IPS-NIHi7 (cell line): ENCODE results near the gene ZNF829.

ENCODE experiments used
- DNase-seq: peaks from one replicate; pipeline ENCODE4 v3.0.0; 2012; ENCODE audit warnings: mixed read lengths; ENCODE audit errors: extremely low spot score

ZNF829 gene

DNA sequence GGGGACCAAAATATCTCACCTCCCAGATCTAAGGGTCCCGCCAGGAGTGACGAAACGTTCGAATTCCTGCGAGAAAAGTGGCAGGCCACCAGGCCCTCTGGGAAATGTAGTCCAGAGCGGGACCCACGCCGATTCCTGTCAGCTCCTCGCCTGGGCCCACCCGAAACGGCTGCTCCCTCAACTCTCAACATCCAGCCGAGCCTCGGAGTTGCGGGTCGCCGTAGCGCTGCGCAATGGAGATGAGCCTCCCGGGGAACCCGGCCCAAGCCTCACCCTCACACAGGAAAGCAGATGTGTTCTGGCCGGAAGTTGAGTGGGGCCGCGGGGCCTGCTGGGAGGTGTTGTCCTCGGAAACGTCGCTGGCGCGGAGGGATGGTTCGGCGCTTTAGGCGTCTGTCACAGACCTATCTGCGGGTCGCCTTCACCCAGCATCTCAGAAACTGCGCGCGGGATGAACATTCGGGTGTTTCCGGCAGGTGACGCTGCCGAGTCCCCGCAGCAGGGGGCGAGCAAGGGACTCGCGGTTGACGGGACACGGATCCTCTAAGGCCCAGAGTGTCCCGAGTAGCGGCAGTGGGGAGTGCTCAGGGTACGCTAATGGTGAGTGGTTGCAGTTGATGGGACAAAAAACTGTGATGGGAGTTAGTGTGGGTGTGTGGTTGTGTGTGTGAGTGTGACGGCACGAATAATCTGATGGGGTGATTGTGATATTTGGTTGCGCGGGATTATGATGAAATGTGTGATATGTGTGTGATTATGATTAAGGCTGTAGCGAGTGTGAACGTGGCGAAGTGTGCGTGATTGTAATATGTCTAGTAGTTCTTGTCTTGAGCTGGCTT is at the start of gene ZNF829, which contains the start of gene ZNF568:
TSS of gene ZNF829 (minus strand) at position 300 of the 839 bp plus-strand sequence. CDS start 1,124 bp downstream, outside the sequence.
TSS of gene ZNF568 (plus strand) at position 341 of the 839 bp plus-strand sequence. CDS start 6,439 bp downstream, outside the sequence.
- DNase-seq: peak; percentile 89

DNA sequence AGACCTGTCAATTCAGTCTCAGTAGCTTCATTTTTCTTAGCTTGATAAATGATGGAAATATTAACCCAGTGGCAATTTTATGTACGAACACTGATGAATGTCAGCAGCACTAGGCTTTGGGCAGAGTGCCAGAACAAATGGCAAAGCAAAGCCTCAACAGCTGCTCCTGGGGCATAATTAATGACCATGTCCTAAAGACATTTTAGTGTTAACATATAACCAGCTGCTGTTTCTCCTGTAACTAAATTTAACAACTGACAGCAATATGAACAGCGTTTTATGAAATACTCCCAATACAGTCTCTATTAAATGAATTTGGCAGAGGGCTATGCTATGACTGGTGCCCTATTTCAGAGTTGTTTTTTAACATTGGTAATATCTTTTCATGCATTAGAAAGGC is 47.2 kb upstream of the ZNF829 start:
- no peak for DNase-seq

DNA sequence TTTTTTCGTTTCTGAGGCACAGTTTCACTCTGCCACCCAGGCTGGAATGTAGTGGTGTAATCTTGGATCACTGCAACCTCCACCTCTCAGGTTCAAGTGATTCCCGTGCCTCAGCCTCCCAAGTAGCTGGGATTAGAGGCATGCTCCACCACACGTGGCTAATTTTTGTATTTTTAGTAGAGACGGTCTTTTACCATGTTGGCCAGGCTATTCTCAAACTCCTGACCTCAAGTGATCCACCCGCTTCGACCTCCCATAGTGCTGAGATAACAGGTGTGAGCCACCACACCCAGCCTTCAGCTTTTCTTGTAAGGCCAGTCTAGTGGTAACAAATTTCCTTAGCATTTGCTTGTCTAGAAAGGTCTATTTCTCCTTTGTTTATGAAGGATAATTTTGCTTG is 46.3 kb upstream of the ZNF829 start:
- DNase-seq: no peak

DNA sequence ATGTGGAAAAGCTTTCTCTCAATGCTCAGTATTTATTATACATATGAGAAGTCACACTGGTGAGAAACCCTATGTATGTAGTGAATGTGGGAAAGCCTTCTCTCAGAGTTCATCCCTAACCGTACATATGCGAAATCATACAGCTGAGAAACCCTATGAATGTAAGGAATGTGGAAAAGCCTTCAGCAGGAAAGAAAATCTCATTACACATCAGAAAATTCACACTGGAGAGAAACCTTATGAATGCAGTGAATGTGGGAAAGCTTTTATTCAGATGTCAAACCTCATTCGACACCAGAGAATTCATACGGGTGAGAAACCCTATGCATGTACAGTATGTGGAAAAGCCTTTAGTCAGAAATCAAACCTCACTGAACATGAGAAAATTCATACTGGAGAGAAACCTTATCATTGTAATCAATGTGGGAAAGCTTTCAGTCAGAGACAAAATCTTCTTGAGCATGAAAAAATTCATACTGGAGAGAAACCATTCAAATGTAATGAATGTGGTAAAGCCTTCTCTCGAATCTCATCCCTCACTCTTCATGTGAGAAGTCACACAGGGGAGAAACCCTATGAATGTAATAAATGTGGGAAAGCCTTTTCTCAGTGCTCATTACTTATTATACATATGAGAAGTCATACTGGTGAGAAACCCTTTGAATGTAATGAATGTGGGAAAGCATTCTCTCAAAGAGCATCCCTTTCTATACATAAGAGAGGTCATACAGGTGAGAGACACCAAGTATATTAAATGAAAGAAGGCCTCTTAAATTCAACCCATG is 34.4 kb upstream of the ZNF829 start:
- DNase-seq: no peak

DNA sequence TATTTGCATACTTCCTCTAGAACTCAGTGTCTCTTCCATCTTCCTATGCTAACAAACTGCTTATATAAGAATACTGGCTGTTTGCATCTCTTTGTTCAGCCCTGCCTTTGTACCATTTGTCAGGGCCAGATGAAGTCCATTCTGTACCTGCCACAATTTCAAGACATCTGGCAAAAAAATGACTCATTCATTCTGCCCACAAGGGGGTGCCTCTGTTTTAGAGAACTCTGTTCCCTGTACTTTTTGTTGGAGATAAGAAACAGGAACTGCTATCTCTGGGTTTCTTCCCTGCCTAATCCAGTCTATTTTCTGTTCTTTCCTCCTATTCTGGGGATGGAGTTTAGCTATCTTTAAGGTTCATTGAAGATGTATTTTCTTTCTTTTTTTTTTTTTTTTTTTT is 23.1 kb upstream of the ZNF829 start:
- peak; percentile 26 for DNase-seq

DNA sequence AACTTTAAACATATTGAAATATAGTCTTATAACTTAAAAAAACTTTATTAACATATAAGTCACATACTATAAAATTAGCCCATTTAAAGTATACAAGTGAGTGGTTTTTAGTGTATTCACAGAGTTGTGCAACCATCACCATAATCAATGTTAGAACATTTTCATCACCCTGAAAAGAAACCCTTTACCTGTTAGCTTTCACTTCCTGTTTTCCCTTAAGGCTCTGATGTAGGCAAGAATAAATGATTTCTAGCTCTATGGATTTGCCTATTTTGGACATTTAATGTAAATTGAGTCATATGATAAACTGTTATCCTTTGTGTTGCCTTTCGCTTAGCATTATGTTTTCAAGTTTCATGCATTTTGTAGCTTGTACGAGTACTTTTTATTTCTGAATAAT is 15.6 kb upstream of the ZNF829 start:
- no peak for DNase-seq

DNA sequence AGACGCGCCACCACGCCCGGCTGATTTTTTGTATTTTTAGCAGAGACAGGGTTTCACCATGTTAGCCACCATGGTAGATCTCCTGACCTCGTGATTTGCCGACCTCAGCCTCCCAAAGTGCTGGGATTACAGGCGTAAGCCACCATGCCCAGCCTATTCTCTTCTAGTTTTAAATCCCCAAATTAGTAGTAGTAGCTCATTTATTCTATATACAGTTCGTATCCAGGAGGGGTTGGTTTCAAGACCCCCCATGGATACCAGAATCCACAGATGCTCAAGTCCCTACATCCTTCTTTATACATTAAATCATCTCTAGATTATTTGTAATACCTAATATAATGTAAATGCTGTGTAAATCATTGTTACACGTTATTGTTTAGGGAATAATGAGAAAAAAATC is 2.0 kb upstream of the ZNF829 start:
- DNase-seq: no peak

DNA sequence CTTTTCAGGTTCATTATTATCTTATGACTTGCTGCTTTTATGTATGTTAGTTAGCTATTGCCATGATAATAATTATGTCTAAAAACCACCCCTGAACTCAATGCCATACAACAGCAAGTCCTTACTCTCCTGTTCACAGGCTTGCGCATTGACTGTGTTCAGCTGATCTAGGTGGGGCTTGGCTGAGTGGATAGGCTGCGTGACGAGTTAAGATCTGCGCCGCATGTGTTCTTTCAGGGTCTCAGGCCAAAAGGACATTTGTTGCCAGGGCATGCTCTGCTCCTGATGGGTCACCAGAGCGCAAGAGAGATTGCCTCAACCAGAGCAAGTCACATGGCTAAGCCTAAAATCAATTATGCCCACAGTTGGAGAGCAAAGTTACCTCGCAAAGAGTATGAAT is 900 bp upstream of the ZNF829 start:
- peak; percentile 9 for DNase-seq

DNA sequence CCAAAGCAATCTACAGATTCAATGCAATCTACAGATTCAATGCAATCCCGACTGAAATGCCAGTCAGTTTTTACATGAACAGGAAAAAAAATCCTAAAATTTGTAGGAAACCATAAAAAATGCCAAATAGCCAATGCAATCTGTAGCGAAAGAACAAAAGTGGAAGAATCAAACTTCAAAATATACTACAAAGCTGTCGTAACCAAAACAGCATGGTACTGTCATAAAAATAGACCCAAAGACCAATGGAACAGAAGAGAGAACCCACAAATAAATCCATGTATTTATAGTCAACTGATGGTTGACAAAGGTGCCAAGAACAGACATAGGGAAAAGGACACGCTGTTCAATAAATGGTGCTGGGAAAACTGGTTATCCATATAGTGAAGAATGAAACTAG is 17.7 kb downstream of the ZNF829 start:
- DNase-seq: no peak

DNA sequence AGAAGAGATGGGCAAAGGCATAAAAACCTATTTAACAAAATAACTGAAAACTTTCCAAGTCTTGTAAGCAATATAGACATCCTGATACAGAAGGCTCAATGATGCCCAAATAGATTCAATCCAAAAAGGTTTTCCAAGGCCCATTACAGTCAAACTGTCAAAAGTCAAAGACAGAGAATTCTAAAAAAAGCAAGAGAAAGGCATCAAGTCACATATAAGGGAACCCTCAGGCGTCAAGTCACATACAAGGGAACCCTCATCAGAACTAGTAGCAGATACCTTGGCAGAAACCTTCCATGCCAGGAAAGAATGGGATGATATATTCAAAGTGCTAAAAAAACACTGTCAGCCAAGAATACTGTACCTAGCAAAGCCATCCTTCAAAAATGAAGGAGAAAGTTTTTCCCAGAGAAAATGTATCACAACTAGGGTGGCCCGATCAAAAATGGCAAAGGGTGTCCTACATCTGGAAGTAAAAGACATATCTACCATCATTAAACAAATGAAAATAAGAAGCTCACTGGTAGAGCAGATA is 21.2 kb downstream of the ZNF829 start:
- DNase-seq: no peak

DNA sequence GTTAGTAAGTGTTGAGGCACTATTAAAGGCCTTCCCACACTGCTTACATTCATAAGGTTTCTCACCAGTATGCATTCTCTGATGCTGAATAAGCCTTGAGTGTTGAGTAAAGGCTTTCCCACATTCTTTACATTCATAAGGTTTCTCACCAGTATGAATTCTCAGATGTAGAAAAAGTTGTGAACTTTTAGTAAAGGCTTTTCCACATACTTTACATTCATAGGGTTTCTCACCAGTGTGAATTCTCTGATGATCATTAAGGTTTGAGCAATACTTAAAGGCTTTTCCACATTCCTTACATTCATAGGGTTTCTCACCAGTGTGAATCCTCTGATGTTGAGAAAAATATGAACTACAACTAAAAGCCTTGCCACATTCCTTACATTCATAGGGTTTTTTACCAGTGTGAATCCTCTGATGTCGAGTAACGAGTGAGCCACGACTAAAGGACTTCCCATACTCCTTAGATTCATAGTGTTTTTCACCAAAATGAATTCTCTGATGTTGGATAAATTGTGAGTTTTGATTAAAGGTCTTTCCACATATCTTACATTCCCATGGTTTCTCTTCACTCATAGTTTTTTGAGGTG is 24.2 kb downstream of the ZNF829 start:
- no peak for DNase-seq

DNA sequence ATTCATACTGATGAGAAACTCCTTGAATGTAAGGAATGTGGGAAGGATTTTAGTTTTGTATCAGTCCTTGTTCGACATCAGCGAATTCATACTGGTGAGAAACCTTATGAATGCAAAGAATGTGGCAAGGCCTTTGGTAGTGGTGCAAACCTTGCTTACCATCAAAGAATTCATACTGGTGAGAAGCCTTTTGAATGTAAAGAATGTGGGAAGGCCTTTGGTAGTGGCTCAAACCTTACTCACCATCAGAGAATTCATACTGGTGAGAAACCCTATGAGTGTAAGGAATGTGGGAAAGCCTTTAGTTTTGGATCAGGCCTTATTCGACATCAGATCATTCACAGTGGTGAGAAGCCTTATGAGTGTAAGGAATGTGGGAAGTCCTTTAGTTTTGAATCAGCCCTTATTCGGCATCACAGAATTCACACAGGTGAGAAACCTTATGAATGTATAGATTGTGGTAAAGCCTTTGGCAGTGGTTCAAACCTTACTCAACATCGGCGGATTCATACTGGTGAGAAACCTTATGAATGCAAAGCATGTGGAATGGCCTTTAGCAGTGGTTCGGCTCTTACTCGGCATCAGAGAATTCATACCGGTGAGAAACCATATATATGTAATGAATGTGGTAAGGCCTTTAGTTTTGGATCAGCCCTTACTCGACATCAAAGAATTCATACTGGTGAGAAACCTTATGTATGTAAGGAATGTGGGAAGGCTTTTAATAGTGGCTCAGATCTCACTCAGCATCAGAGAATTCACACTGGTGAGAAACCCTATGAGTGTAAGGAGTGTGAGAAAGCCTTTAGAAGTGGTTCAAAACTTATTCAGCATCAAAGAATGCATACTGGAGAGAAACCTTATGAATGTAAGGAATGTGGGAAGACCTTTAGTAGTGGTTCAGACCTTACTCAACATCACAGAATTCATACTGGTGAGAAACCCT is 38.8 kb downstream of the ZNF829 start:
- DNase-seq: no peak

DNA sequence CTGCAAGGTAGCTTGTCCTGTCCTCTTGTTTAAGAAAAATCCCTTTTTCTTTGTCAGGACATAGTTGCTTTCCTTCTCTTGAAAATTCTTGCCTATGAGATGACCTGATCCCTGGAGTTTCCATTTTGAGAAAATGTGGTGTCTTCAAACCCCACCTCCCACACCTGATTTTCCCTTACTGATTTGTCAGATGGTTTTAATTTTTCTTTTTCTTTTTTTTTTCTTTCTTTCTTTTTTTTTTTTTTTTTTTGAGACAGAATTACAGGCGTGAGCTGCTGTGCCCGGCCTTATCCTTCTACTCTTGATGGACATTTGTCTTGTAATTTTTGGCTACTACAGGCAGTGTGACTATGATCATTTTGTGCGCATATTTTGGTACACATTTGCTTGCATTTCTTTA is 64.2 kb downstream of the ZNF829 start:
- DNase-seq: no peak

DNA sequence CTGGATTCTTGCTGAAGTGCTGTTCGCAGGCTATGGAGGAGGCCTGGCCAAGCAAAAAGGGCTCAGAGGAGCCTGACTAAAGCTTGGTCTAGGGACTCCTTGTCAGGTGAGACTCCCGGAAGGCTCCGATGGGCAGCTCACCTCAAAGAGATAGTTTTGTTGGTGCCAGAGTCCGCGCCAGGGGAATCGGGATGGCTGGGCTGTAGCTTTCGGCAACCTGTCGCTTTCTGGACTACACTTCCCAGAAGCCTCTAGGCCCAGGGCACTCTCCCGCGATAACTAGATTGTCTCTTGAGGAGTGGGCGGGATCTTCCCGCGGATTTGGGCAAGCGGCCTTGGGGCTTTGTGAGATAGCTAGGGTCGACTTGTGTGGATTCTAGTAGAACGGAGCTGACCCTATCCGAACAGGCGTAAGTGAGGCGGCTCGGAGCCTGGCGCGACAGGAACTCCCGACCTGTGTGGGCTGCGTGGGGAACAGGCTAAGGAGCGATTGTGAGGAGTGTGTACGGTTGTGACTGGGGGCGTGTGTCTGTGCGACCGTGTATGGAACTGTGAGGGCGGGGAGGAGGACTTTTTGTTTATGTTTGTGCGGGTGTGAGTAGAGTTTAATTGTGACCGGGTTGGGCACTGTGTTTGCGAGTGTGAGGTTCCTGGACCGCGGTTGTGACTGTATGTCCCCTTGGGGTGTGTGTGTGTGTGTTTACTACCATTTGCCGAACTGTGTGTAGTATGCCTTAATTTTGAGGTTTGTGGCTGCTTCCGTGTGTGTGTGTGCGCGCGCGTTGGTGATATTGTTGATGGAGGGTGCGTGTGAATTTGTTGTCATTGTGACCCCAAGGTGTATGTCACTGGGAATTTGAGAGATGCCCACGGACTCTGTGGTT is 65.3 kb downstream of the ZNF829 start, which contains the start of gene ZNF345:
TSS of gene ZNF345 (plus strand) at position 318 of the 884 bp plus-strand sequence. CDS start 25,955 bp downstream, outside the sequence.
- peak; percentile 93 for DNase-seq

DNA sequence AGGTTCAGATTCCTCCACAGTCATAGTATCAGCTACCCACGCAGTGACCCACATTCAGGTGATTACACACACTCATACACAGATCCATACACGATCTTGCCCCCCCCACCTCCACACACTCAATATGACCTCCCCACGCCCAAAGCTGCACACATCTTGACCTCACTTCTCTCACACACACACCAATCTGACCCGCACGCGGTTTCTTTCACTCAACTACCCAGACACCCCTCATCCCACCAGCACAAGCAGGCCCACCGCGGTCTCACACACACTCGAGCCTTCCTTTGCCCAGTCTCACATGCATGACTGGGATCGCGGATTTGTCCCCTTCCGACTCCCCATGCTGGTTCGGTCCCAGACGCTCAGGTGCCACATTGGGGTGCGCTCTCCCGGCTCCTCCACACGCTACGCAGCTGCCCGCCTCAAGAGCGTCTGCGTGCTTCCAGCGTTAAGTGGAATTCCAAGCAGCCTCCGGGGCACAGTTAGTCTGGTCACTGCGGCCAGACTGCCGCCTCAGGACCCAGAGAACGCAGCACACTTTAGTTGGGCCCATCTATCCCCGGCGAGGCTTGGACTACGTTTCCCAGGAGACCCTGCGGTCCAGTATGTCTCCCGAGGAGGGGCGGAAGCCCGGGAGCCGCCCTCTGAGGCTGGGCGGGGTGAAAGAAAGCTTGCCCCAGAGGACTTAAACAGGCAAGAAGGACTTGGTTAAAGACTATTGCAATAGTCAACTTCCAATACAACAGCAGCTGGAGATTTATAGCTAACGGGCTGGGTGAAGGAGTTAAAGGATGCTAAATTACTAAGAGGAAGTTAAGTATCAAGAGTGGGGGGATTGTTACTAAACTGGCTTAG is 66.2 kb downstream of the ZNF829 start:
- DNase-seq: peak; percentile 93

DNA sequence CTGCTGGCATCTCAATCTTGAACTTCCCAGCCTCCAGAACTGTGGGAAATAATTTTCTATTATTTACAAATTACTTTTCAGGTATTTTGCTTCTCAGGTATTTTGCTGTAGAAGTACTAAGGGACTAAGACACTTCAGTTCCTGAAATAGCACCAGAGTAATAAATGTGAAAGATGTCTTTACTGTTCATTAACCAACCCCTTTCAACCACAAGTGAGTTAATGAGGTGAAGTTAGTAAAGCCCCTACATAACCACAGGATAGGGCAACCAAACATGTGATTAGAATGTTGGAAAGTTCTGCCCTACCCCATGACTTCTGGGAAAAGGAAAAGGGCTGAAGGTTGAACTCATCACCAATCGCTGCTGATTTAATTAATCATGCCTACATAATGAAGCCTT is 68.1 kb downstream of the ZNF829 start:
- DNase-seq: no peak

DNA sequence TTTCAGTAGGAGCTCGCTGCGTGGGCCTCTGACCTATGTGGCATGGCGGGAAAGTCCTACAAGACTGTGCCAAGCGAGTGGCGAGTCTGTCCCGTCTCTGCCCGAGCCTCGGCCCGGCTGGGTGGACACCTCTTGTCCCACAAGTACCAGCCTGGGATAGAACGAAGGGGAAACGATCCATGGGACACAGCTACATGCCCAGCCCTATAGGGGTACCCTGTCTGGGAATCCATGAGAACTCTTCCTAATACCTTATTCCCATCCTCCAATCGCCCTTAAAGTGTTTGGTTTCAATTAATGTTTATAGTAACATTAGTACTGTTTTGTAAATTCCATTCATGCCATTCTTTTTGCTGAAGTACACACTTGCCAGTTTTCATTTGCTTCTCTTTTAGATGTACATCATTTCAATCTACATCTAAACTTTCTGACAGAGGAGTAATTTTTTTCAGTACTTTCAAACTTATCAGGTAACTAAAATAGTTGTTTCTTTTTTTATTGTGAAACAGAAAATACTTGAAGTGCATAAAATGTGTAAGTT is 77.2 kb downstream of the ZNF829 start:
- no peak for DNase-seq
